Fibroblast of skin of left biceps (primary cell): ENCODE measurements around the gene DEAF1.

ENCODE experiments used
- DNase-seq, 2 experiments: peaks; one replicate each; pipeline ENCODE4 v3.0.0-alpha.2; 2013; ENCODE audit warnings: low read depth in 2 of 2

DEAF1 gene

GRCh38 chr11:611001-611996, 83.7 kb downstream of the DEAF1 start:
- no peak for DNase-seq

GRCh38 chr11:610146-610801, 84.7 kb downstream of the DEAF1 start:
- no peak for DNase-seq

DNA sequence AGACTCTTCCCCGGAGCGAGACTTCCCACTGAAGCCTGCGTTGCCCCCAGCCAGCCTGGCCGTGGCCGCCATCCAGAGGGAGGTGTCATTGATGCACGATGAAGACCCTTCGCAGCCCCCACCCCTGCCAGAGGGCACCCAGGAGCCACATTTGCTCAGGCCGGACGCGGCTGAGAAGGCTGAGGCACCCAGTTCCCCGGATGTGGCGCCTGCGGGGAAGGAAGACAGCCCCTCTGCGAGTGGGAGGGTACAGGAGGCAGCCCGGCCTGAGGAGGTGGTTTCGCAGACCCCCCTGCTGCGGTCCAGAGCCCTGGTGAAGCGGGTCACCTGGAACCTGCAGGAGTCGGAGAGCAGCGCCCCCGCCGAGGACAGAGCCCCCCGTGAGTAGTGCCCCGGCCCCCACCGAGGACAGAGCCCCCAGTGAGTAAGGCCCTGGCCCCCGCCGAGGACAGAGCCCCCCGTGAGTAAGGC, 85.6 kb downstream of the DEAF1 start:
- no peak for DNase-seq

- DNase-seq = no peak
Observed at GRCh38 chr11:608791-609251, 86.2 kb downstream of the DEAF1 start.

DNA sequence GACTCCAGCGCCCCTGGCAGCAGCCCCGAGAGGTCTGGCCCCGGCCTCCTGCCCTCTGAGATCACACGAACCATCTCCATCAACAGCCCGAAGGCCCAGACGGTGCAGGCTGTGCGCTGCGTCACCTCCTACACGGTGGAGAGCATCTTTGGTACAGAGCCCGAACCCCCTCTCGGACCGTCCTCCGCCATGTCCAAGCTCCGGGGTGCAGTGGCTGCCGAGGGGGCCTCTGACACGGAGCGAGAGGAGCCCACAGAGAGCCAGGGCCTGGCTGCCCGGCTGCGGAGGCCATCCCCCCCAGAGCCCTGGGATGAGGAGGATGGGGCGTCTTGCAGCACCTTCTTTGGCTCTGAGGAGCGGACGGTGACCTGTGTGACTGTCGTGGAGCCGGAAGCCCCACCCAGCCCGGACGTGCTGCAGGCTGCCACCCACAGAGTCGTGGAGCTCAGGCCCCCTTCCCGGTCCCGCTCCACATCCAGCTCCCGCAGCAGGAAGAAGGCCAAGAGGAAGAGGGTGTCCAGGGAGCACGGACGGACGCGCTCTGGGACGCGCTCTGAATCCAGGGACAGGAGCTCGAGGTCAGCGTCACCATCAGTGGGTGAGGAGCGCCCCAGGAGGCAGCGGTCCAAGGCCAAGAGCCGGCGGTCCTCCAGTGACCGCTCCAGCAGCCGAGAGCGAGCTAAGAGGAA, 86.9 kb downstream of the DEAF1 start:
- no peak for DNase-seq

DNA sequence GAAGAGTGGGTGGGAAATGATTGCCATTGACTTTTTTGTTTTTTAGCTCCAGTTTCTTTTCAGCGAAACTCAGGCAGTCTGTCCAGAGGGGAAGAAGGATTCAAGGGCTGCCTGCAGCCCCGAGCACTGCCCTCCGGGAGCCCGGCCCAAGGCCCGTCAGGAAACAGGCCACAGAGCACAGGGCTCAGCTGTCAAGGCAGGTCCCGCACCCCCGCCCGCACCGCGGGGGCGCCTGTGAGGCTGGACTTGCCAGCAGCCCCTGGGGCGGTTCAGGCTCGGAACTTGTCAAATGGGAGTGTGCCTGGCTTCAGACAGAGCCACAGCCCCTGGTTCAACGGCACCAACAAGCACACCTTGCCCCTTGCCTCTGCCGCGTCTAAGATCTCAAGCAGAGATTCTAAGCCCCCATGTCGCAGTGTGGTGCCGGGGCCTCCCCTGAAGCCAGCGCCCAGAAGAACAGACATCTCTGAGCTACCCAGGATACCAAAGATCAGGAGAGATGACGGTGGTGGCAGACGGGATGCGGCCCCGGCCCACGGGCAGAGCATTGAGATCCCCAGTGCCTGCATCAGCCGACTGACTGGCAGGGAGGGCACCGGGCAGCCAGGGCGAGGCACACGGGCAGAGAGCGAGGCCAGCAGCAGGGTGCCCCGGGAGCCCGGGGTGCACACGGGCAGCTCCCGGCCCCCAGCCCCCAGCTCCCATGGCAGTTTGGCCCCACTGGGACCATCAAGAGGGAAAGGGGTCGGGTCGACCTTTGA, 87.8 kb downstream of the DEAF1 start:
- no peak for DNase-seq

- DNase-seq = no peak
Observed at GRCh38 chr11:606245-606644, 88.8 kb downstream of the DEAF1 start.

DNA sequence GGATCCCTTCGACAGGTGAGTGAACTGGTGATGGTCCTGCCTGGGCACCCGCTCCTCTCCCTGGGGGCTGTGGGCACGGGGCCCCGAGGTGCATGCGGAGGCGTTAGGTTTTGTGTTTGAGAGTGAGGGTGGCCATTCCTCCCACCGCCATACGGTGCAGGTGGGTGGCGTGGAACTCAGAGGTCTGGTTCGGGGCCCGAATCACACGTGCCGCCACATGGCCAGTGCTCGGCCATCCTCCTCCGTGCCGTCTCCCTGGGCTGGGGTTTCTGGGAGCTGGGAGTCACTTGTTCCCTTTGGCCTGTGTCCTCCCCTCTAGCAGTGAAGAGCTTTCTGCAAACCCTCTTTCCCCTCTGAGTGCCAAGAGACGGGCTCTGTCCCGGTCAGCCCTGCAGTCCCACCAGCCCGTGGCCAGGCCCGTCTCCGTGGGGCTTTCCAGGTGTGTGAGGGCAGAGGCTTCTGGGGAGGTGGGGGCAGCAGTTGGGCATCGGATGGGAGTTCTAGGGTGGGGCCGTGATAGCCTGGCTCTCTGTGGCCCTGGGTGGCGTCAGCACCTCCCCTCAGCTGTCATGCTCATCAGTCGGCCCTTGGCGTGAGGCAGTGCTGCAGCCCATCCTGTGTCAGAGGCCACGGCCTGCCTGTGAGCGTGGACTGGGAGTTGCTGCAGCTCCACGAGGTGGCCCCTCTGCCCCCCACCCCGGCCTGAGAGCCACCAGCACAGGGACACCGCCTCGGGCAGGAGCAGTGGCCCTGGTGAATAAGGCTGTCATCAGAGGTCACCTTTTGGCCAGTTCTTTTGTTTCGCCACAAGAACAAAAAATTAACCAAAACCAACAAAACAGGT, 89.5 kb downstream of the DEAF1 start:
- DNase-seq = no peak

- DNase-seq = no peak
Observed at GRCh38 chr11:603154-603553, 91.9 kb downstream of the DEAF1 start.

GRCh38 chr11:601573-602245, 93.3 kb downstream of the DEAF1 start:
- no peak for DNase-seq

DNA sequence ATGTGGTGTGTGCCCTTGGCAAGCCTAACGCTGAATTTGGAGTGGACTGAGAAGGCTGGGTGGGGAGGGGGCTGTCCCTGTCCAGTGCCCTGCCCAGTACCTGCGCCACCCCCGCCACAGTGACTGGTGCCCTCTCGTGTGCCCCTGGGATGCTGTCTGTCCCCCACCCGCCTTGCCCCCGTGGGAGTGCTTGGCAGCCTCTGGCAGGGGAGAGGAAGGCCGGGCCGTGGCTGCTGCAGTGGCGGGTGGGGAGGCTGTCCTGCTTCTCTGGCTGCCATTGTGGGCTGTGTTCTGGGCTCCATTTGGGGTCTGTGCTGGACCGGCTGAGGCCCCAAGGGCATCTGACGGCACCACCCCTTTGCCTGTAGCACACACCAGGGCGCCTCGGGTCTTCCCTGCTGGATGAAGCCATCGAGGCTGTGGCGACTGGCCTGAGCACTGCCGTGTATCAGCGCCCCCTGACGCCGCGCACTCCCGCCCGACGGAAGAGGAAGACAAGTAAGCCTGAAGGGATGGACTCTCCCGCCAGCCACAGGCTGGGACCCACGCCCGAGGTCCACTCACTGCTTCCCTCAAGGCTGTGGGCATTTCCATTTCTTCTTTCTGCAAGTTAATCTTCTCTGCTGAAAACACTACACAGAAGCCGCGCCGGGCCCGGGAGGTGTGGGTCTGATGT, 96.9 kb downstream of the DEAF1 start:
- no peak for DNase-seq

DNA sequence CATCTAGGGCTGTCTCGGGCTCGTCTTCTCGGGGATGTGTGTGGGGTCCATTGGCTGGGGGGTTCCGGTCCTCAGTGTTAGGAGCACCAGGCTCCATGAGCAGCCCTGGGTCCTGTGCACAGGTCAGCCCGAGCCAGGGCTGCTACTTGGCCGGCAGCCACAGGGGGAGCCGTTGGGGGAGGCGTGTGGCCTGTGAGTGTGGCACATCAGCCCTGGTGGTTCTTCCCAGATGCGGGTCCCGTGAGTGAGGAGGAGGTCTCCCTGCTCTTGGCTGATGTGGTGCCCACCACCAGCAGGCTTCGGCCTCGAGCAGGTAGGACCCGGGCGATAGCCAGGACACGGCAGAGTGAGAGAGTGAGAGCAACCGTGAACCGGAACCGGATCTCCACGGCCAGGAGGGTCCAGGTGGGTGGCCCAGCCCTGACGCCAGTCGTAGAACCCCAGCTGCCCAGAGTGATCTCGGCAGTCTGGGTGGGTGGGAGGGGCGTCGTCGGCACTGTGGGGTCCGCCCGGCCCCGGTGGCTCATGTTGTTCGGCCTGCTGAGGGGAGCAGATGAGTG, 97.8 kb downstream of the DEAF1 start:
- no peak for DNase-seq

DNA sequence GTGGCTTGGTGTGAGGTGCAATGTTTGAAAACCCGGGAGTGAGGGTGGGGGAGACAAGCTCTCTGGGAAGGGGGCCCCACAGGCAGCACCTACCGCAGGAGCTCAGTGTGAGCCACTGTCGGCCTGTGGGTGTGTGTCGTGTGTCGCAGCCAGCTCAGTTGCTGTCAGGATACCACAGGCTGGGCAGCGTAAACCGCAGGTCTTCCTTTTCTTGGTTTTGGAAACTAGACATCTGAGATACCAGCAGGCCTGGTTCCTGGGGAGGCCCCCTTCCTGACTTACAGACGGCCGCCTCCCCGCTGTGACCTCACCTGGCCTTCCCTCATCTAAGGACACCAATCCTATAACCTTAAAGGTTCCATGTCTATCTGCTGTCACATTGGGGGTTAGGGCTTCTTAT, 98.6 kb downstream of the DEAF1 start:
- DNase-seq = no peak

DNA sequence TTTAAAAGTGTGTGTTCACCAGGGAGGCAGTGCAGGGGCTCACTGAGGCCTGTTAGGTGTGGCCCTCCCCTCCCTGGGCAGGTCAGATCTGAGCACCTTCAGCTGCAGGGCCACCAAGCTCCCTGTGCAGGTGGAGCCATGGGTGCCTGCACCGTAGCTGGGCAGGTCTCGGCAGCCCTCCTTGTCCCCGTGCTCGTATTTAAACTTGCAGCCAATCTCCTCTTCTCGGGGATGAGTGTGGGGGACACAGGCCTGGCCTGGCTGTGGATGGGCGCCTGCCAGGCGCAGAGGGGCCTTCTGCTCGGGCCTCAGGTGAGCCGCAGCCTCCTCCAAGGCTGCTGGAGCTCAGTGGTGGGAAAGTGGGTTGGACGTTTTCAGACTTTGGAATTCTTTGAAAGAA, 99.6 kb downstream of the DEAF1 start:
- no peak for DNase-seq
